Naive thymus-derived CD4-positive, alpha-beta T cell (primary cell): ENCODE data around the gene ARPC2. TPM values are rescaled to one million over a fixed set of nuclear protein-coding genes. Genes with fewer than 3 reads are reported as not detected.

Experiments
- ATAC-seq: fragments of 150-1000 bp; cut with Tn5 transposase; 2 replicates; pipeline ENCODE4 v1.10.0; 2021; ENCODE audit warnings: mild to moderate bottlenecking, moderate library complexity
- CTCF ChIA-PET: fragments of 350-600 bp; sonication (Branson Sonifier 250); formaldehyde crosslinking; loops from one replicate; lab custom pipeline; 2021; ENCODE audit warnings: antibody characterized with exemption; lab: Charles Lee
- POLR2A ChIA-PET: fragments of 350-600 bp; sonication (Branson Sonifier 250); formaldehyde crosslinking; loops from one replicate; lab custom pipeline; 2021; ENCODE audit warnings: antibody characterized with exemption, inconsistent platforms; lab: Charles Lee
- DNase-seq, 9 donors: peaks; one replicate each; pipeline versions ENCODE4 v3.0.0 to v3.0.0-alpha.2; 2020 to 2022; ENCODE audit warnings: mixed read lengths in 1 of 9
- H3K27ac ChIP-seq: one replicate; pipeline ENCODE4 v1.7.0; 2013; ENCODE audit warnings: mild to moderate bottlenecking, low read depth, low read length, moderate library complexity
- H3K27me3 ChIP-seq, 2 donors: one replicate each; pipeline ENCODE4 v1.7.0; 2013; ENCODE audit warnings: low read length in 2 of 2, mild to moderate bottlenecking in 2 of 2, moderate library complexity in 2 of 2; ENCODE audit not compliant: control insufficient read depth in 2 of 2, insufficient read depth in 2 of 2
- H3K36me3 ChIP-seq, 3 experiments: 1 replicate in 2 of 3; 2 replicates in 1 of 3; pipeline ENCODE4 v1.7.0; 2013; ENCODE audit warnings: low read length in 3 of 3, mild to moderate bottlenecking in 3 of 3, moderate library complexity in 1 of 3; ENCODE audit not compliant: insufficient read depth in 3 of 3, control insufficient read depth in 2 of 3
- H3K4me1 ChIP-seq, 2 donors: one replicate each; pipeline ENCODE4 v1.7.0; 2013; ENCODE audit warnings: low read length in 2 of 2, mild to moderate bottlenecking in 2 of 2, moderate library complexity in 1 of 2; ENCODE audit not compliant: control insufficient read depth in 2 of 2, insufficient read depth in 2 of 2
- H3K4me3 ChIP-seq: 2 replicates; pipeline ENCODE4 v1.7.0; 2013; ENCODE audit warnings: mild to moderate bottlenecking, low read length
- H3K9me3 ChIP-seq, 3 experiments: 1 replicate in 2 of 3; 2 replicates in 1 of 3; pipeline ENCODE4 v1.7.0; 2013; ENCODE audit warnings: low read length in 3 of 3; ENCODE audit not compliant: control insufficient read depth in 2 of 3
- H3K27ac Mint-ChIP-seq, 9 donors: one replicate each; pipeline ENCODE4 v1.8.0; 2020 to 2022; ENCODE audit warnings: mixed read lengths in 9 of 9, mild to moderate bottlenecking in 8 of 9, moderate library complexity in 5 of 9, inconsistent platforms in 2 of 9
- H3K27me3 Mint-ChIP-seq, 5 donors: one replicate each; pipeline ENCODE4 v1.8.0; 2021 to 2022; ENCODE audit warnings: mixed read lengths in 5 of 5, mild to moderate bottlenecking in 1 of 5
- H3K36me3 Mint-ChIP-seq, 5 donors: one replicate each; pipeline ENCODE4 v1.8.0; 2020 to 2022; ENCODE audit warnings: mixed read lengths in 5 of 5, mild to moderate bottlenecking in 3 of 5, inconsistent platforms in 1 of 5
- H3K4me1 Mint-ChIP-seq, 7 donors: one replicate each; pipeline ENCODE4 v1.8.0; 2020 to 2022; ENCODE audit warnings: mixed read lengths in 7 of 7, mild to moderate bottlenecking in 3 of 7, inconsistent platforms in 1 of 7
- H3K4me3 Mint-ChIP-seq, 10 donors: one replicate each; pipeline ENCODE4 v1.8.0; 2020 to 2022; ENCODE audit warnings: mild to moderate bottlenecking in 10 of 10, mixed read lengths in 10 of 10, moderate library complexity in 6 of 10, inconsistent platforms in 2 of 10
- H3K9me3 Mint-ChIP-seq, 11 donors: one replicate each; pipeline ENCODE4 v1.8.0; 2020 to 2022; ENCODE audit warnings: mixed read lengths in 11 of 11, mild to moderate bottlenecking in 4 of 11, inconsistent platforms in 1 of 11, moderate library complexity in 1 of 11
- intact Hi-C, 2 donors: fragments of 100-400 bp; cut with micrococcal nuclease; formaldehyde crosslinking; loops; one replicate each; pipeline ENCODE4 v1.15.1; 2023
- polyA plus RNA-seq, 2 donors: library from polyadenylated mRNA; unstranded; fragments of 300-500 nt; fragmentation: Illumina TruSeq; gene quantifications; one replicate each; pipeline ENCODE4 v1.2.3, GENCODE V29; 2021
- total RNA-seq, 6 experiments: library from RNA in 5 of 6; stranded (reverse) in 5 of 6; gene quantifications; 1 replicate in 5 of 6; 2 replicates in 1 of 6; pipeline ENCODE4 v1.2.3 and lab custom pipeline; 2021 to 2026

ARPC2 gene
- total and polyA plus RNA-seq, 7 experiments from 2014 or later, result 330 to 694 (median 477) TPM

GRCh38 chr2:218265626-218266025, 48.6 kb downstream of the ARPC2 start:
- Mint-ChIP-seq H3K9me3 (peaks cover 0 to 4% (median 0%) of the 10 kb centered on the region in 11 donors), H3K36me3 (peaks cover 4 to 23% (median 14%) of the 10 kb centered on the region in 5 donors), H3K4me1 (peaks cover 16 to 35% (median 33%) of the 10 kb centered on the region in 7 donors), H3K4me3 (no peak overlapping the region), H3K27me3 (no peaks in the 10 kb centered on the region), H3K27ac (no peak overlapping the region)
- H3K9me3 ChIP-seq, result no peaks in the 10 kb centered on the region
- peaks cover 0 to 61% (median 0%) of the 10 kb centered on the region in 3 experiments for H3K36me3 ChIP-seq
- ChIA-PET POLR2A (no interaction called here), CTCF (no interaction called here)
- no peak overlapping the region for H3K4me3 ChIP-seq
- ATAC-seq (no peak), DNase-seq (no peak)
- H3K4me1 ChIP-seq, result peaks cover 4 to 7% of the 10 kb centered on the region in 2 donors
- H3K27me3 ChIP-seq, result no peaks in the 10 kb centered on the region
- intact Hi-C loops, result no loop called here
- H3K27ac ChIP-seq, result no peak overlapping the region

GRCh38 chr2:218266316-218266979, 49.5 kb downstream of the ARPC2 start:
- peaks cover 22 to 43% (median 39%) of the 10 kb centered on the region in 7 donors for H3K4me1 Mint-ChIP-seq
- H3K4me1 ChIP-seq, result peaks cover 13 to 14% of the 10 kb centered on the region in 2 donors
- intact Hi-C loops, result no loop called here
- ATAC-seq (no peak), DNase-seq (no peak)
- CTCF ChIA-PET, result interaction anchor here (0.7 kb wide), 1 partner anchor 196 kb away, joined by 3 read pairs; no protein-coding TSS in a partner anchor
- no peak overlapping the region for H3K27ac ChIP-seq
- peaks cover 4 to 23% (median 14%) of the 10 kb centered on the region in 5 donors for H3K36me3 Mint-ChIP-seq
- no peaks in the 10 kb centered on the region for H3K27me3 ChIP-seq
- H3K9me3 Mint-ChIP-seq, result peaks cover 0 to 4% (median 0%) of the 10 kb centered on the region in 11 donors
- H3K27ac Mint-ChIP-seq, result peak overlapping the region in 5 of 9 donors; percentile 19 to 68 (median 61)
- H3K9me3 ChIP-seq, result no peaks in the 10 kb centered on the region
- POLR2A ChIA-PET, result interaction anchor here (1.0 kb wide), 1 partner anchor 50 kb away, joined by 4 read pairs; the partner anchor contains the start of gene ARPC2
- no peak overlapping the region for H3K4me3 ChIP-seq
- peak overlapping the region in 1 of 10 donors; percentile 53 for H3K4me3 Mint-ChIP-seq
- H3K27me3 Mint-ChIP-seq, result no peaks in the 10 kb centered on the region
- peaks cover 0 to 61% (median 0%) of the 10 kb centered on the region in 3 experiments for H3K36me3 ChIP-seq

GRCh38 chr2:218267259-218267658, 50.3 kb downstream of the ARPC2 start:
- peaks cover 0 to 57% (median 0%) of the 10 kb centered on the region in 3 experiments for H3K36me3 ChIP-seq
- Mint-ChIP-seq H3K27ac (peak overlapping the region in 7 of 9 donors; percentile 19 to 68 (median 59)), H3K27me3 (no peaks in the 10 kb centered on the region), H3K9me3 (peaks cover 0 to 4% (median 0%) of the 10 kb centered on the region in 11 donors), H3K36me3 (peaks cover 4 to 23% (median 15%) of the 10 kb centered on the region in 5 donors), H3K4me3 (peak overlapping the region in 6 of 10 donors; percentile 27 to 61 (median 54)), H3K4me1 (peaks cover 30 to 51% (median 47%) of the 10 kb centered on the region in 7 donors)
- no peaks in the 10 kb centered on the region for H3K27me3 ChIP-seq
- intact Hi-C loops, result no loop called here
- peaks cover 21 to 22% of the 10 kb centered on the region in 2 donors for H3K4me1 ChIP-seq
- DNase-seq (no peak), ATAC-seq (no peak)
- no peaks in the 10 kb centered on the region for H3K9me3 ChIP-seq
- POLR2A ChIA-PET, result interaction anchor here (0.9 to 1.0 kb wide), 2 partner anchors 12 to 51 kb away, joined by 3 to 4 read pairs; partner anchors contain the start of gene ARPC2
- no peak overlapping the region for H3K27ac ChIP-seq
- CTCF ChIA-PET, result interaction anchor here (0.7 kb wide), 1 partner anchor 196 kb away, joined by 3 read pairs; no protein-coding TSS in a partner anchor
- H3K4me3 ChIP-seq, result no peak overlapping the region

GRCh38 chr2:218269900-218270720, 53.1 kb downstream of the ARPC2 start, which contains the start of the genes AAMP and PNKD:
Gene AAMP (minus strand): TSS chr2:218270137. CDS start chr2:218270086, 51 bp downstream.
Gene PNKD (plus strand): TSS chr2:218270519. CDS start chr2:218270536, 17 bp downstream.
- Mint-ChIP-seq H3K9me3 (peaks cover 0 to 4% (median 0%) of the 10 kb centered on the region in 11 donors), H3K27me3 (no peaks in the 10 kb centered on the region), H3K4me1 (peaks cover 30 to 59% (median 51%) of the 10 kb centered on the region in 7 donors), H3K36me3 (peaks cover 0 to 27% (median 14%) of the 10 kb centered on the region in 5 donors), H3K27ac (peak within 1 kb of the TSS; percentile 82 to 95 (median 92)), H3K4me3 (peak within 1 kb of the TSS; percentile 84 to 99 (median 93))
- Histone ChIP-seq H3K9me3 (no peaks in the 10 kb centered on the region), H3K4me3 (peak within 1 kb of the TSS; percentile 96), H3K4me1 (peaks cover 27 to 30% of the 10 kb centered on the region in 2 donors), H3K27me3 (no peaks in the 10 kb centered on the region), H3K27ac (peak within 1 kb of the TSS; percentile 92), H3K36me3 (peaks cover 5 to 46% (median 8%) of the 10 kb centered on the region in 3 experiments)
- POLR2A ChIA-PET, result interaction anchor here (0.6 to 9.0 kb wide), 19 partner anchors 10 to 250 kb away, joined by 3 to 125 read pairs (median 5); partner anchors contain the start of genes ARPC2, CTDSP1 and TMBIM1
- DNase-seq (peak; percentile 99 to 100 (median 100)), ATAC-seq (peak; percentile 95)
- intact Hi-C loops, result loop anchor here (1.0 to 10.0 kb wide), 22 partner anchors 16 to 1858 kb away; partner anchors contain the start of genes ARPC2 (in 2 of the 2), BCS1L (in 2 of the 2), CNOT9 (in 2 of the 2) and TTLL4 (in 2 of the 2)
- CTCF ChIA-PET, result interaction anchor here (0.6 to 9.4 kb wide), 13 partner anchors 10 to 127 kb away, joined by 3 to 188 read pairs (median 5); partner anchors contain the start of genes ARPC2, CATIP, GPBAR1 and TMBIM1

- peaks cover 0 to 4% (median 0%) of the 10 kb centered on the region in 11 donors for H3K9me3 Mint-ChIP-seq
- ATAC-seq (no peak), DNase-seq (no peak)
- peaks cover 0 to 31% (median 12%) of the 10 kb centered on the region in 5 donors for H3K36me3 Mint-ChIP-seq
- ChIA-PET CTCF (interaction anchor here (0.6 to 9.4 kb wide), 23 partner anchors 11 to 195 kb away, joined by 3 to 188 read pairs (median 4); partner anchors contain the start of genes ARPC2, CATIP, GPBAR1 and TMBIM1), POLR2A (interaction anchor here (0.6 to 9.0 kb wide), 20 partner anchors 9 to 249 kb away, joined by 3 to 125 read pairs (median 5); partner anchors contain the start of genes ARPC2, CATIP, CTDSP1 and TMBIM1)
- peak overlapping the region; percentile 71 for H3K27ac ChIP-seq
- peak overlapping the region; percentile 84 to 99 (median 93) for H3K4me3 Mint-ChIP-seq
- H3K4me3 ChIP-seq, result peak overlapping the region; percentile 96
- intact Hi-C loops, result loop anchor here (1.0 to 10.0 kb wide), 22 partner anchors 15 to 1859 kb away; partner anchors contain the start of genes ARPC2 (in 2 of the 2), BCS1L (in 2 of the 2), CNOT9 (in 2 of the 2) and TTLL4 (in 2 of the 2)
- H3K4me1 Mint-ChIP-seq, result peaks cover 30 to 58% (median 50%) of the 10 kb centered on the region in 7 donors
- H3K4me1 ChIP-seq, result peaks cover 27 to 30% of the 10 kb centered on the region in 2 donors
- peak overlapping the region; percentile 65 to 95 (median 92) for H3K27ac Mint-ChIP-seq
- no peaks in the 10 kb centered on the region for H3K27me3 ChIP-seq
- H3K27me3 Mint-ChIP-seq, result no peaks in the 10 kb centered on the region
- H3K9me3 ChIP-seq, result no peaks in the 10 kb centered on the region
- peaks cover 12 to 46% (median 13%) of the 10 kb centered on the region in 3 experiments for H3K36me3 ChIP-seq
These were observed 53.9 kb downstream of the ARPC2 start for GRCh38 chr2:218270721-218271486.
